ENCODE measurements around the gene HADHA.

Gene HADHA

GRCh38 chr2:26190369-26190768 is 54.1 kb downstream of the HADHA start:
- DNase-seq: no peak

GRCh38 chr2:26189751-26190150 is 54.7 kb downstream of the HADHA start:
- no peak for DNase-seq

GRCh38 chr2:26189123-26189522 is 55.3 kb downstream of the HADHA start:
- DNase-seq: no peak

GRCh38 chr2:26187537-26188104 is 56.8 kb downstream of the HADHA start:
- no peak for DNase-seq

GRCh38 chr2:26187114-26187513 is 57.3 kb downstream of the HADHA start:
- DNase-seq: no peak

- no peak for DNase-seq
Measured at GRCh38 chr2:26185954-26186770, 58.3 kb downstream of the HADHA start.

GRCh38 chr2:26185304-26185928 is 59.0 kb downstream of the HADHA start:
- no peak for DNase-seq

- DNase-seq: peak; percentile 91
Measured at GRCh38 chr2:26184555-26185303, 59.7 kb downstream of the HADHA start.

- DNase-seq: no peak
Measured at GRCh38 chr2:26184121-26184520, 60.3 kb downstream of the HADHA start.

GRCh38 chr2:26182887-26183630 is 61.4 kb downstream of the HADHA start:
- DNase-seq: no peak

- no peak for DNase-seq
Measured at GRCh38 chr2:26182441-26182840, 62.0 kb downstream of the HADHA start.

GRCh38 chr2:26179446-26179913 is 65.0 kb downstream of the HADHA start:
- DNase-seq: no peak

- DNase-seq: peak; percentile 53
Measured at GRCh38 chr2:26178746-26179436, 65.5 kb downstream of the HADHA start.

GRCh38 chr2:26178246-26178645 is 66.2 kb downstream of the HADHA start:
- DNase-seq: no peak

- no peak for DNase-seq
Measured at GRCh38 chr2:26177122-26177521, 67.3 kb downstream of the HADHA start.

GRCh38 chr2:26176279-26176615 is 68.2 kb downstream of the HADHA start:
- DNase-seq: no peak

- no peak for DNase-seq
Measured at GRCh38 chr2:26175466-26176278, 68.8 kb downstream of the HADHA start.

GRCh38 chr2:26174691-26175465 is 69.6 kb downstream of the HADHA start:
- DNase-seq: no peak

- DNase-seq: no peak
Measured at GRCh38 chr2:26173776-26174482, 70.5 kb downstream of the HADHA start.

Measured in CD4-positive, alpha-beta T cell treated with Interleukin-6 for 4 hours (primary cell).